Neuron (in vitro differentiated cells): ENCODE results near the gene ATL2.
"Not testable (repeated sequence)": the region's sequence is repeated elsewhere in the genome, so short reads cannot be mapped to it uniquely, and the experiment has no call there.

Experiments used
- H2AFZ ChIP-seq: one replicate; pipeline ENCODE4 v1.6.1; 2013; ENCODE audit warnings: low read depth, mild to moderate bottlenecking, inconsistent platforms, low read length, moderate library complexity
- H3K27me3 ChIP-seq: one replicate; pipeline ENCODE4 v1.6.1; 2013; ENCODE audit warnings: low read length; ENCODE audit not compliant: insufficient read depth
- H3K36me3 ChIP-seq: one replicate; pipeline ENCODE4 v1.6.1; 2013; ENCODE audit warnings: low read length; ENCODE audit not compliant: insufficient read depth
- H3K4me1 ChIP-seq: one replicate; pipeline ENCODE4 v1.6.1; 2013; ENCODE audit warnings: low read length; ENCODE audit not compliant: insufficient read depth
- H3K4me3 ChIP-seq: 2 replicates; pipeline ENCODE4 v1.5.1; 2013; ENCODE audit warnings: mild to moderate bottlenecking, low read length, moderate library complexity
- H3K9me3 ChIP-seq: one replicate; pipeline ENCODE4 v1.6.1; 2013; ENCODE audit warnings: low read length

The ATL2 gene

DNA sequence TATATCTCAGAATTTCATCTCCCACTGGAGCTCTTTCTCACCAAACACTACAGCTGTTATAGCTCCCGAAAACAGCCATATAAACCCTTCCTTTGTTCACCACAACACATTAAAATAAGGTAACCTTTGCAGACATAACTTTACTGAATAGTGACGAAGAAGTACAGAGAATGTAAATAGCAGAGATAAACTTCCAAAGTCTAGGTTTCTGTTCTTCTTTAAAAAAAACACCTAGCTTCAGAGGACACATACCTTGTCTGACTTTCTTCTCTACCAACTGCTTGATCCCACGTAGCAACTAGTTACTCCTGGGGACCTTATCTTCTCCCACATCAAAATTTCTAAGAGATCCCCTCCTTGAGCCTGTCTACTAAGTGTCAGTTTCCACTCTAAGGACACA lies 32.3 kb downstream of the ATL2 start:
- no peaks in the 10 kb centered on the region for H3K27me3 ChIP-seq
- peaks cover 2% of the 10 kb centered on the region for H3K9me3 ChIP-seq
- H3K4me1 ChIP-seq, result no peaks in the 10 kb centered on the region
- peaks cover 37% of the 10 kb centered on the region for H3K36me3 ChIP-seq
- H2AFZ ChIP-seq, result no peak overlapping the region
- H3K4me3 ChIP-seq, result no peak overlapping the region

DNA sequence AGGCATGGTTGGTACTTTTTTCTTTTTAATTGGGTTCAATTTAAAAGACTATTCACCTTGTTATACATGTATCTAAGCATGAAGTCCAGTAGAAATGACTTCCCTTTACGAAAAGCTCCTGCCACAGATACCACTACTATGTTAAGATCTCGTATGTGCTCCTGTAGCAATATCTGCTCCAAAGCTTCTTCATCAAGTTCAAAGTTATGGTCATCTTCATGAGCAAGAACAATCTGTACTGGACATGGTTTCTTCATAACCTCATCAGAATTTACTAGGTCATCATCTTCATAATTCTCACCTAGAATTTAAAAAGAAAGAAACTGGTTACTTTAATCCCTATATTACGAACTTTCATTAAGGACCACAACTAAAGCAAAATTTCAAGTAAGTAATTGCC lies 33.9 kb downstream of the ATL2 start:
- H2AFZ ChIP-seq, result no peak overlapping the region
- H3K4me3 ChIP-seq, result no peak overlapping the region
- H3K36me3 ChIP-seq, result peaks cover 45% of the 10 kb centered on the region
- peaks cover 2% of the 10 kb centered on the region for H3K9me3 ChIP-seq
- no peaks in the 10 kb centered on the region for H3K4me1 ChIP-seq
- no peaks in the 10 kb centered on the region for H3K27me3 ChIP-seq

GRCh38 chr2:38336621-38337020 lies 40.5 kb downstream of the ATL2 start:
- no peaks in the 10 kb centered on the region for H3K27me3 ChIP-seq
- H3K4me1 ChIP-seq, result no peaks in the 10 kb centered on the region
- peaks cover 38% of the 10 kb centered on the region for H3K36me3 ChIP-seq
- H3K9me3 ChIP-seq, result no peaks in the 10 kb centered on the region
- no peak overlapping the region for H2AFZ ChIP-seq
- H3K4me3 ChIP-seq, result no peak overlapping the region

DNA sequence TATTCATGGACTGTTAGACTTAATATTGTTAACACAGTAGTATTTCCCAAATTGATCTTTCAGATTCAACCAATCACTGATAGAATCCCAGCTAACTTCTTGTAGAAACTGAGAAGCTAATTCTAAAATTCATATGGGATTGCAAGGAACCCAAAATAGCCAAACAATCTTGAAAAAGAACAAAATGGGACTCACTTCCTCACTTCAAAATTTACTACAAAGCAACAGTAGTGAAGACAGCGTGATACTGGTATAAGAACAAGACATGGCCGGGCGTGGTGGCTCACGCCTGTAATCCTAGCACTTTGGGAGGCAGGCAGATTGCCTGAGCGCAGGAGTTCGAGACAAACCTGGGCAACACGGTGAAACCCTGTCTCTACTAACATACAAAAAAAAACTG lies 46.3 kb downstream of the ATL2 start:
- no peaks in the 10 kb centered on the region for H3K9me3 ChIP-seq
- no peak overlapping the region for H2AFZ ChIP-seq
- H3K36me3 ChIP-seq, result peaks cover 11% of the 10 kb centered on the region
- H3K27me3 ChIP-seq, result no peaks in the 10 kb centered on the region
- no peak overlapping the region for H3K4me3 ChIP-seq
- H3K4me1 ChIP-seq, result no peaks in the 10 kb centered on the region

GRCh38 chr2:38327580-38327979 lies 49.5 kb downstream of the ATL2 start:
- no peaks in the 10 kb centered on the region for H3K27me3 ChIP-seq
- no peaks in the 10 kb centered on the region for H3K4me1 ChIP-seq
- no peaks in the 10 kb centered on the region for H3K9me3 ChIP-seq
- H3K4me3 ChIP-seq, result no peak overlapping the region
- peaks cover 4% of the 10 kb centered on the region for H3K36me3 ChIP-seq
- no peak overlapping the region for H2AFZ ChIP-seq

DNA sequence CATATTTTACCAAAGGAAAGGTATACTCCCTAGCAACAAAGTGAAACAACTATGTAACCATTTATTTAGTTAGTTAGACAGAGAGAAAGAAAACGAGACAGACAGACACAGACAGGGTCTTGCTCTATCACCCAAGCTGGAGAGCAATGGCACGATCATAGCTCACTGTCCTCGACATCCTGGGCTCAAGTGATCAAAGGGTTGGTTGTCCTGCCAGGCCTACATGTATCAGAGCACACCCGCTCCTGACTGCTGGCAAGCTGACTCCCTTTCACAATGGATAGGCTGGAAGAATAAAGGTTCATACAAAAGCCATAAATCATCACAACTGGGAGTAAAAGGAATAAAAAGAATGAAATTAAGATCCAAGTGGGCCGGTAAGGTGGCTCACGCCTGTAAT lies 53.5 kb downstream of the ATL2 start:
- Histone ChIP-seq H3K9me3 (no peaks in the 10 kb centered on the region), H3K36me3 (no peaks in the 10 kb centered on the region), H3K4me3 (no peak overlapping the region), H3K4me1 (no peaks in the 10 kb centered on the region), H3K27me3 (no peaks in the 10 kb centered on the region), H2AFZ (no peak overlapping the region)

DNA sequence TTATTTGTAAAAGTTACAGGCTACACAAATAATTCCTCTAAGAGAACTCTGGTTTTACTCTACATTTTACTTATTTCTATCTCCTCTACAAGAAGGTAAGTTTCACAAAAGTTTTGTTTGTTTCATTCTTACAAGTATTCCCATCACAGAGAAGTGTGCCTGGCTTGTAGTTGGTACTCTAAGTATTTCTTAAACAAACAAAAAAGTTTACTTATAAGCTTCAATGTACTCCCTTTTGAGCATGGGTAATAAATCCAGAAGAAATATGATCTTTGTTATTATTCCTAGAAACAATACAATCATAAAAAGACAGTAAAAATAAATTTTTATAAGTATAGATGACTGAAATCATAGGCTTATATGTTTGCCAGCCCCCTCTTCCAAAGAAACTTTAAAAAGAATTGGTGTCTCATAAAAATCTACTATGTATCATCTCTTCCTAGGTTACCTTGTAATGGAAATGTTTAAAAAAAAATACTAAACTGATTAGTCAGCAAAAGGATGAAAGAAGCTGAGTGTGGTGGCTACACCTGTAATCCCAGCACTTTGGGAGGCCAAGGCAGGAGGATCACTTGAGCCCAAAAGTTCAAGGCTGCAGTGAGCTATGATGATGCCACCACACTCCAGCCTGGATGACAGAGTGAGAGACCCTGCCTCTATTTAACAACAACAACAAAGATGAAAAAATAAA lies 54.7 kb downstream of the ATL2 start:
- no peaks in the 10 kb centered on the region for H3K27me3 ChIP-seq
- H3K36me3 ChIP-seq, result peaks cover 6% of the 10 kb centered on the region
- H2AFZ ChIP-seq, result no peak overlapping the region
- H3K4me1 ChIP-seq, result no peaks in the 10 kb centered on the region
- H3K9me3 ChIP-seq, result no peaks in the 10 kb centered on the region
- no peak overlapping the region for H3K4me3 ChIP-seq

GRCh38 chr2:38319240-38319639 lies 57.8 kb downstream of the ATL2 start:
- not testable (repeated sequence) for H2AFZ ChIP-seq, H3K9me3 ChIP-seq, H3K4me3 ChIP-seq, H3K4me1 ChIP-seq, H3K27me3 ChIP-seq
- peaks cover 28% of the 10 kb centered on the region for H3K36me3 ChIP-seq

GRCh38 chr2:38317725-38318124 lies 59.3 kb downstream of the ATL2 start:
- H3K36me3 ChIP-seq, result peaks cover 44% of the 10 kb centered on the region
- H3K4me3 ChIP-seq, result no peak overlapping the region
- H3K27me3 ChIP-seq, result no peaks in the 10 kb centered on the region
- no peaks in the 10 kb centered on the region for H3K9me3 ChIP-seq
- no peaks in the 10 kb centered on the region for H3K4me1 ChIP-seq
- no peak overlapping the region for H2AFZ ChIP-seq

GRCh38 chr2:38315707-38316333 lies 61.3 kb downstream of the ATL2 start:
- Histone ChIP-seq H3K36me3 (peaks cover 61% of the 10 kb centered on the region), H3K27me3 (no peaks in the 10 kb centered on the region), H2AFZ (no peak overlapping the region), H3K4me3 (no peak overlapping the region), H3K4me1 (no peaks in the 10 kb centered on the region), H3K9me3 (no peaks in the 10 kb centered on the region)

- no peak overlapping the region for H3K4me3 ChIP-seq
- no peak overlapping the region for H2AFZ ChIP-seq
- H3K4me1 ChIP-seq, result no peaks in the 10 kb centered on the region
- peaks cover 71% of the 10 kb centered on the region for H3K36me3 ChIP-seq
- peaks cover 1% of the 10 kb centered on the region for H3K9me3 ChIP-seq
- H3K27me3 ChIP-seq, result no peaks in the 10 kb centered on the region
Observed at GRCh38 chr2:38308821-38309220, 68.3 kb downstream of the ATL2 start.

GRCh38 chr2:38301969-38302702 lies 74.9 kb downstream of the ATL2 start:
- Histone ChIP-seq H3K36me3 (peaks cover 57% of the 10 kb centered on the region), H3K9me3 (peaks cover 3% of the 10 kb centered on the region), H3K27me3 (no peaks in the 10 kb centered on the region), H3K4me3 (no peak overlapping the region), H3K4me1 (no peaks in the 10 kb centered on the region), H2AFZ (no peak overlapping the region)

DNA sequence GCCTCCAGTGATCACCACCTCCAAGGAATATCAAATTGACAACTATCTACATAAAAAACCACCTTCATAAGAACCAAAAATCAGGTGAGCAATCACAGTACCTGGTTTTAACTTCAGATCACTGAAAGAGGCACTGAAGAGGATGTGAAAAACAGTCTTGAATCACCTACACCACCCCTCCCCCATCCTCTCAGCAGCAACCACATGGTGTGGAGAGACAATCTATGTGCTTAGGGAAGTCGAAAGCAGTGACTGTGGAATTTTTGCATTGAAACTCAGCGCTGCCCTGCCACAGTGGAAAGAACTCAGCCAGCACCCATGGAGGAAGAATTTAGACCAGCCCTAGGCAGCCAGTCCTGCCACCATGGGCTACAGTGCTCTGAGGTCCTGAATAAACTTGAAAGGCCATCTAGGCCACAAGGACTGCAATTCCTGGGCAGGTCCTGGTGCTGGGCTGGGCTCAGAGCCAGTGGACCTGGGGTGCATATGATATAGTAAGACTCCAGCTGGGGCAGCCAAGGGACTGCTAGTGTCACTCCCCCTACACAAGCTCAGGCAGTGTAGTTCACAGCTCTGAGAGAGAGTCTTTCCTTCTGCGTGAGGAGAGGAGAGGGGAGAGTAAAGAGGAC lies 75.6 kb downstream of the ATL2 start:
- Histone ChIP-seq H3K9me3 (peaks cover 3% of the 10 kb centered on the region), H2AFZ (no peak overlapping the region), H3K4me1 (no peaks in the 10 kb centered on the region), H3K4me3 (no peak overlapping the region), H3K36me3 (peaks cover 56% of the 10 kb centered on the region), H3K27me3 (no peaks in the 10 kb centered on the region)
